HG03064 (cell line): Measurements from ENCODE around the gene SMG1.
"Not testable (repeated sequence)": the region's sequence is repeated elsewhere in the genome, so short reads cannot be mapped to it uniquely, and the experiment has no call there.

Experiments
- ATAC-seq: cut with Tn5 transposase; IDR thresholded peaks from one replicate; pipeline ENCODE4 v1.9.1; 2021; ENCODE audit warnings: low read depth; ENCODE audit not compliant: unreplicated experiment

Gene SMG1

GRCh38 chr16:18925986-18926865 is at the start of gene SMG1:
TSS of gene SMG1 (minus strand) at chr16:18926408. CDS start at chr16:18926041, 367 bp downstream.
- peak; percentile 73 for ATAC-seq

GRCh38 chr16:18975109-18975508 is 48.9 kb upstream of the SMG1 start:
- no peak for ATAC-seq

GRCh38 chr16:18969855-18970240 is 43.6 kb upstream of the SMG1 start:
- ATAC-seq = no peak

- ATAC-seq = no peak
These were observed 43.0 kb upstream of the SMG1 start for GRCh38 chr16:18969050-18969854.

GRCh38 chr16:18966791-18967190 is 40.6 kb upstream of the SMG1 start:
- ATAC-seq = no peak

- no peak for ATAC-seq
These were observed 39.3 kb upstream of the SMG1 start for GRCh38 chr16:18965555-18965954.

- ATAC-seq = no peak
These were observed 32.9 kb upstream of the SMG1 start for GRCh38 chr16:18959031-18959505.

GRCh38 chr16:18958621-18959029 is 32.4 kb upstream of the SMG1 start:
- ATAC-seq = no peak

- ATAC-seq = not testable (repeated sequence)
These were observed 30.5 kb upstream of the SMG1 start for GRCh38 chr16:18956658-18957241.

GRCh38 chr16:18955874-18956580 is 29.8 kb upstream of the SMG1 start:
- ATAC-seq = not testable (repeated sequence)

- no peak for ATAC-seq
These were observed 27.3 kb upstream of the SMG1 start for GRCh38 chr16:18953547-18953946.

- ATAC-seq = no peak
These were observed 24.4 kb upstream of the SMG1 start for GRCh38 chr16:18950469-18951185.

- ATAC-seq = no peak
These were observed 22.3 kb upstream of the SMG1 start for GRCh38 chr16:18948372-18949020.

GRCh38 chr16:18945233-18945632 is 19.0 kb upstream of the SMG1 start:
- no peak for ATAC-seq

GRCh38 chr16:18943414-18943813 is 17.2 kb upstream of the SMG1 start:
- no peak for ATAC-seq

- no peak for ATAC-seq
These were observed 15.9 kb upstream of the SMG1 start for GRCh38 chr16:18942061-18942460.

GRCh38 chr16:18941471-18941870 is 15.3 kb upstream of the SMG1 start:
- no peak for ATAC-seq

GRCh38 chr16:18938986-18939385 is 12.8 kb upstream of the SMG1 start:
- ATAC-seq = no peak

GRCh38 chr16:18937390-18937789 is 11.2 kb upstream of the SMG1 start:
- no peak for ATAC-seq
